HG03196 (cell line): ENCODE data around the gene ELP5.
A peak's percentile ranks its signal among the peaks of the same experiment; 100 is the strongest.

Experiments used
- ATAC-seq: cut with Tn5 transposase; IDR thresholded peaks from one replicate; pipeline ENCODE4 v1.9.1; 2021; ENCODE audit not compliant: unreplicated experiment

The ELP5 gene

GRCh38 chr17:7282752-7283321 lies 30.8 kb downstream of the ELP5 start:
- ATAC-seq, result no peak

GRCh38 chr17:7283471-7284216 lies 31.6 kb downstream of the ELP5 start:
- no peak for ATAC-seq

GRCh38 chr17:7284911-7285310 lies 32.9 kb downstream of the ELP5 start:
- ATAC-seq, result no peak

GRCh38 chr17:7285679-7286078 lies 33.7 kb downstream of the ELP5 start:
- ATAC-seq, result no peak

- ATAC-seq, result no peak
These were observed 37.4 kb downstream of the ELP5 start for GRCh38 chr17:7289256-7290032.

GRCh38 chr17:7290166-7290565 lies 38.2 kb downstream of the ELP5 start:
- ATAC-seq, result no peak

GRCh38 chr17:7290685-7291084 lies 38.7 kb downstream of the ELP5 start:
- ATAC-seq, result no peak

GRCh38 chr17:7292194-7292593 lies 40.2 kb downstream of the ELP5 start:
- ATAC-seq, result no peak

GRCh38 chr17:7292729-7293128 lies 40.7 kb downstream of the ELP5 start:
- ATAC-seq, result no peak

- no peak for ATAC-seq
These were observed 41.1 kb downstream of the ELP5 start for GRCh38 chr17:7293159-7293558.

- ATAC-seq, result no peak
These were observed 42.0 kb downstream of the ELP5 start for GRCh38 chr17:7293816-7294613.

GRCh38 chr17:7294614-7295153 lies 42.7 kb downstream of the ELP5 start, which contains the start of gene YBX2:
YBX2 (minus strand) TSS chr17:7294639; CDS start chr17:7294500, 139 bp downstream.
- no peak for ATAC-seq

GRCh38 chr17:7295230-7296180 lies 43.5 kb downstream of the ELP5 start:
- no peak for ATAC-seq

GRCh38 chr17:7296189-7296861 lies 44.3 kb downstream of the ELP5 start:
- ATAC-seq, result peak; percentile 48

- no peak for ATAC-seq
These were observed 52.2 kb downstream of the ELP5 start for GRCh38 chr17:7304179-7304578.

GRCh38 chr17:7306911-7307685 lies 55.1 kb downstream of the ELP5 start, which contains the start of gene EIF5A:
EIF5A (plus strand) TSS chr17:7307628; CDS start chr17:7309636, 2,008 bp downstream.
- peak; percentile 69 for ATAC-seq

- no peak for ATAC-seq
These were observed 55.9 kb downstream of the ELP5 start for GRCh38 chr17:7307686-7308624.
